Activated effector memory CD4-positive, alpha-beta T cell treated with Interleukin-2 at 50 U/mL for 16 hours (primary cell): ENCODE data around the gene IFNAR2.
"Not testable (repeated sequence)": the region's sequence is repeated elsewhere in the genome, so short reads cannot be mapped to it uniquely, and the experiment has no call there.

ENCODE experiments used
- DNase-seq: peaks from one replicate; pipeline ENCODE4 v3.0.0-alpha.2; 2020

Gene IFNAR2

GRCh38 chr21:33245289-33245918, 15.7 kb downstream of the IFNAR2 start:
- no peak for DNase-seq

GRCh38 chr21:33246506-33246905, 16.8 kb downstream of the IFNAR2 start:
- DNase-seq: no peak

- DNase-seq: no peak
Observed at GRCh38 chr21:33246963-33247362, 17.2 kb downstream of the IFNAR2 start.

GRCh38 chr21:33247599-33247998, 17.9 kb downstream of the IFNAR2 start:
- DNase-seq: no peak

- no peak for DNase-seq
Observed at GRCh38 chr21:33249331-33250002, 19.7 kb downstream of the IFNAR2 start.

- DNase-seq: no peak
Observed at GRCh38 chr21:33251119-33251518, 21.4 kb downstream of the IFNAR2 start.

GRCh38 chr21:33253382-33253781, 23.6 kb downstream of the IFNAR2 start:
- DNase-seq: not testable (repeated sequence)

GRCh38 chr21:33254766-33255165, 25.0 kb downstream of the IFNAR2 start:
- DNase-seq: no peak

- DNase-seq: no peak
Observed at GRCh38 chr21:33255404-33255803, 25.7 kb downstream of the IFNAR2 start.

GRCh38 chr21:33256019-33256418, 26.3 kb downstream of the IFNAR2 start:
- no peak for DNase-seq

- DNase-seq: no peak
Observed at GRCh38 chr21:33257094-33257803, 27.5 kb downstream of the IFNAR2 start.

- DNase-seq: no peak
Observed at GRCh38 chr21:33258475-33258874, 28.7 kb downstream of the IFNAR2 start.

GRCh38 chr21:33259428-33259827, 29.7 kb downstream of the IFNAR2 start:
- DNase-seq: no peak

- no peak for DNase-seq
Observed at GRCh38 chr21:33259995-33260394, 30.3 kb downstream of the IFNAR2 start.

GRCh38 chr21:33261635-33262034, 31.9 kb downstream of the IFNAR2 start:
- no peak for DNase-seq

- no peak for DNase-seq
Observed at GRCh38 chr21:33262921-33263320, 33.2 kb downstream of the IFNAR2 start.

GRCh38 chr21:33264561-33264960, 34.8 kb downstream of the IFNAR2 start:
- no peak for DNase-seq

GRCh38 chr21:33265664-33266049, 35.9 kb downstream of the IFNAR2 start:
- DNase-seq: no peak

- peak; percentile 63 for DNase-seq
Observed at GRCh38 chr21:33266050-33266788, 36.5 kb downstream of the IFNAR2 start, which contains the start of gene IL10RB. IL10RB (plus strand) TSS chr21:33266367; CDS start chr21:33266466, 99 bp downstream.

- DNase-seq: peak; percentile 20
Observed at GRCh38 chr21:33266789-33267135, 37.0 kb downstream of the IFNAR2 start.

GRCh38 chr21:33267250-33267649, 37.5 kb downstream of the IFNAR2 start:
- no peak for DNase-seq

- no peak for DNase-seq
Observed at GRCh38 chr21:33268393-33268736, 38.6 kb downstream of the IFNAR2 start.

- no peak for DNase-seq
Observed at GRCh38 chr21:33268737-33269441, 39.2 kb downstream of the IFNAR2 start.
